22Rv1 (cell line): ENCODE measurements around the gene RFPL3.

Experiments used
- CTCF ChIP-seq: fragments of 450-650 bp; IDR thresholded peaks from 2 replicates; pipeline ENCODE4 v1.5.1; 2017; ENCODE audit warnings: mild to moderate bottlenecking
- ZFX ChIP-seq: fragments of 450-650 bp; IDR thresholded peaks from 2 replicates; pipeline ENCODE4 v1.6.1; 2017; ENCODE audit warnings: antibody characterized with exemption, borderline replicate concordance

GRCh38 chr22:32404021-32404420 lies 46.4 kb downstream of the RFPL3 start:
- TF ChIP-seq CTCF (no peak), ZFX (no peak)
